Globus pallidus (tissue), 1 donor: ENCODE results near the gene SULF2.

Experiments used
- DNase-seq: peaks from one replicate; pipeline ENCODE4 v3.0.0-alpha.2; 2015; ENCODE audit warnings: low spot score

Gene SULF2

DNA sequence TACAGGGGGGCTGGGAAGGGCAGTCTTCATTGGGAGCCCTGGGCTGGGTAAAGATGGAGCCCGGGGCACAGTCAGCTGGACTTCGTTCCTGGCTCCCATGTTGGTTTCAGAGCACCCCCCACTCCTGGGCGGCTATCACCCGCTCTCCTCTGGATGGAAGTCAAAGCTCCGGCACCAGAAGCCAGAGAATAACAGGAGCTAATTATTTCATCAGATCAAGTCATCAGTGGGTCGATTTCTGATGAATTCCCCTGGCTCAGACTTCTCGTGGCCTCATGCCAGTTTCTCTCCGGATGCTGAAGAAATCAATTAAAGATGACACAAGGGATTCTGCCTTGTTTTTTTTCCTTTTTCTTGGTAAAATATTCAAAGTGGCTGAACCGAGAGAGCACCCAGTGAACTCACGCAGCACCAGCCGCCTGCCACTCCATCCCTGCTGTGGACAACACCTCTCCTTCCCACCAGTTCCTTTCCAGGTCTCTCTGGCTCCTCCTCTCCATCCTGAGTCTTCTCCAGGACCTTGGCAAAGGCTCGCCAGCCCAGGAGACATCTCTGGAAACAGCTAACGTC, 22.5 kb downstream of the SULF2 start:
- DNase-seq = peak; percentile 24

DNA sequence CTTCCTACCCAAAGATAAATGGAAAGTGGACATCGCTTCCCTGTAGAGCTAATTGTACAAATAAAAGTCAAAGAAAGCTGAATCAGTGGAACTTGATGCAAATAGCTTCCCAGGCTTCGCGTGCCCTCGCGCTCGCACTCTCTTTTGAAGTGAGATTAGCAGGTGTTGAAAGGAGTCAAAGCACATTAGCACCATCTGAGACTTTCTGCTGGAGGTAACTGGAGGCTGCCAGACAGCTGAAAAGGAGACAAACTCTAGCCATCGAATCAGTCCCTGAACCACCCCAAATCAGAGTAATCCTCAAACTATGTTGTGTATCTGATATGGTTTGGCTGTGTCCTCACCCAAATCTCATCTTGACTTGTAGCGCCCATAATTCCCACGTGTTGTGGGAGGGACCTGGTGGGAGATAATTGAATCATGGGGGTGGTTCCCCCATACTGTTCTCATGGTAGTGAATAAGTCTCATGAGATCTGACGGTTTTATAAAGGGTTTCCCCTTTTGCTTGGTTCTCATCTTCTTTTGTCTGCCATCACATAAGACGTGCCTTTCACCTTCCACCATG, 23.7 kb downstream of the SULF2 start:
- no peak for DNase-seq

DNA sequence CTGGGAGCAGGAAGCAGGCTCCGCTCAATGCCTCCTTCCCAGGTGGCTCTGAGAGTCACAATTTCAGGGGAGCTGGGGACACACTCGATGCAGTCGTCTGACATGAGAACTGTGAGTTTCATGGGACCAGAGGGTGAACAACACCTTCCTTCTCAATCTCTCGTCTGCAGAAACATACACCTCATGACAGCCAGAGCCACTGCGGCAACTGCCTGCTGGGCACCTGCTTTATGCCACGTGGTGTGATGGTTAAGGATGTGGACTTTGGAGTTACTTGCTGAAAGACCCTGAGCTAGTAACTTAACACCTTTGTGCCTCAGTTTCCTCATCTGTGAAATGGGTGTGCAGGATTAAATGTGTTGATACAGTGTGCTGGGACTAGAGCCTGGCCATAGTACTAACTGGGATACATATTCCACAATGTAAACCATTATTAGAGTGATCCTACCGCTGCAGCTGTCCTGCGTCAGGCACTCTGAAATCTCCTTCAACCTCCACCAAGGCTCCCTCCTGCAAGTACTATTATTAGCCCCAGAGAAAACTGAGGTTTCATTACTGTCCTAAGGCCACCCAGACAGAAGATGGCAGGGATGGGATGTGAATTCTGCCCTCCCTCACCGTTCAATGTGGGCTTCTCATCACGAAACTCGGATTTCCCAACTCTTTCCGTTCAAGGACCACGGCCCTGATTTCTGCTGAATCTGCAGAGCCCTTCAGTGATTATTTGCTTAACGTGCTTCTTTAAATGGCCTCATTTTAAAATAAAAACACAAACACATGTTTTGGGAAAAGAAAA, 24.4 kb downstream of the SULF2 start:
- no peak for DNase-seq

DNA sequence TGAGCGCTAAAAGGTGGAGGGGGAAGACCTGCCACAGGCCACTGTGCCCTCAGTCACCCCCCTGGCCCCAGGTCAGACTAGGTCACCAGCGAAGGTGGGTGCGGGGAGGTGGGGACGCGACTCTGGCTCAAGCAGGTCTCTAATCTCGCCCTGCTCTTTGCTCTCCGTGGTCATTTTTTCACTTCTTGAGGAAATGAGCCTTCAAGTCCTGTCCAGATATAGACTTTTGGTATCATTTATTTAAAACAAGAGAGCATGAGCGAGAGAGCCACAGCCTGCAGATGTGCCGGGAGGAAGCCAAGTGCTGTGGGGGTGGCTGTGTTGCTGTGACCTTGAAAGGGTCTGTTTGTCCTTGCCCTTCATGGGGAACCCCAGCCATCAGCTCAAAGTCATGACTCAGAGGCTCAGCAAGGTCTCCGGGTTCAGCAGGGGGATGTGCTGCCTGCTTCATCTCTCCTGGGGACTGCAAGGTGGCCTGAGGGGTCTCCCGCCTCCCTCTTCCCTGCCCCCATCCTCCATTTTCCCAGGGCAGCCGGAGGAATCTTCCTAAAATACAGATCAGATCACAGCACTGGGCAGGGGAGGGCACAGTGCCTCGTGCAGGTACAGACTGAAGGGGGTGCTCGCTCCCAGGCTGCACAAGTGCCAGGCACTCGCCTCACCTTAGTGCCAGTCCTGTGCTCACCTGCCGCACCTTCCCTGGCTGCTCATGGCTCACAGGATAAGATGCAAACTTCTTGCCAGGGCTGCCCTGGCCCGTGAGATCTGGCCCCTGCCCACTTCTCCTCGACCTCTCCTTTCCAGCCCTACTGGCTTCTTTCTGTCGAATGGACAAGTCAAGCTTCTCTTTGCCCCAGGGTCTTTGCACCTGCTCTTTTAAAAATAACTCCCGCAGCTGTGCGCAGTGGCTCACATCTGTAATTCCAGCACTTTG, 26.5 kb downstream of the SULF2 start:
- DNase-seq = no peak

DNA sequence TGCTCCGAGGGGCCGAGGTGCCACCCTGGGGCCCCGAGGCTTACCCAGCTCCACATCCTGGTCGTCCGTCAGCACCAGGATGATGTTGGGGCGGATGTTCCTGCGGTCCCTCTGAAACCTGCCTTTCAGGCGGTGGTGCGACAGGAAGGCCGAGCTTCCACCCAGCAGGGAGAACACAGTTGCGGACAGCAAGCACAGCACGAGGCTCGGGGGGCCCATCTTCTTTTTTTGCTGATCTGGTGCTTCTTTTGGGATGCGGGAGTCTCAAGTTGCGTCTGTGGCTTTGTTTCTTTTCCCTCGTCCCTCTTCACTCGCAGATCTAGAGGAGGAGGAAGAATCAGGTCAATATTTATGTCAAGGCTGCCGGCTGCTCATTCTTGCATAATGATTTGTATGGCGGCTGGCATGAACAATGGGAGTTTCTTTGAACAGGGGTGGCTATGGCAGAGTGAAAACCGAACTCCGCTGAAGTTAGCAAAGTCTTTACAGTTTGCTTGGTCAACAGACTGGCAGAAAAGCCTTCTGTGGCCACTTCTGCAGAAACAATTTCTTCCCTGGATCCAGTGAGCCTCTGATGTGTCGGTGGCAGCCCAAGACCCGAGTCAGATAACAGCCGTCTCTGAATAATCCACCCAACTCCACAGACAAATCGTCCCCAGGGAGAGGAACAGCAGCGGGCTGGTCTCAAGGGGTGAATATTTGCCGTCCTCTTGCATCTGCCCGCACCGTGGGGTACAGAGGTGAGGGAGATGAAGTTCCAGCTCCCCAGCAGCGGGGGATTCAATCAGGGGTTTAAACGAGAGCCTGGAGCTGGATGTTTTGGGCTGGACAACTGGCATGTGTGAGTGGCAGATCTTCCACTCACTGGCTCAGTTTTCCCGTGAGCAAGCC, 27.9 kb downstream of the SULF2 start:
- DNase-seq = no peak

DNA sequence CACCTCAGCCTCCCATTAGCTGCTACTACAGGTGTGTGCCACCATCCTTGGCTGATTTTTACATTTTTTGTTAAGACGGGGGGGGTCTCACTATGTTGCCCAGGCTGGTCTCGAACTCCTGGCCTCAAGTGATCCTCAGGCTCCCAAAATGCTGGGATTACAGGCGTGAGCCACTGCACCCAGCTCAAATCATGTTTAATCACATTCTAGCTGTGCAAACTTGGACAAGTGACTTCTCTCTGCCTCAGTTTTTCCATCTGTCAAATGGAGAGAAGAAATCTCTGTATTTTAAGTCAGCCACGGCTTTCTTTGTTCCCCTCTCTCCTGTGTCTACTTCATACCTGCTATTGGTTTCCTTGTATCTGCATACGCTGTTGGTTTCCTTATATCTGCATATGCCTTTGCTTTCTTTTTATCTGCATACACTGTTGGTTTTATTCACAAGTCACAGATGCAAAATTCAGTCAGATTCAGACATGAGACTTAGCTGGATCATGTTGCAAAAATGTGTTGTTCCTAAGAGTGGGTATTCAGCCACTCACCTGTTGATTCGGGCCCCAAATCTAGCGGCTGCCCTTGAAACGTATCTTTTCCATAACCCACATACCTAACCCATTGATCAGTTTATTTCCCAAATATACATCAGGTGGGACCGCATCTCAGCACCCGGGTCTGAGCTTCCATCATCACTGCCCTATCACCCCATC, 30.2 kb downstream of the SULF2 start:
- no peak for DNase-seq

DNA sequence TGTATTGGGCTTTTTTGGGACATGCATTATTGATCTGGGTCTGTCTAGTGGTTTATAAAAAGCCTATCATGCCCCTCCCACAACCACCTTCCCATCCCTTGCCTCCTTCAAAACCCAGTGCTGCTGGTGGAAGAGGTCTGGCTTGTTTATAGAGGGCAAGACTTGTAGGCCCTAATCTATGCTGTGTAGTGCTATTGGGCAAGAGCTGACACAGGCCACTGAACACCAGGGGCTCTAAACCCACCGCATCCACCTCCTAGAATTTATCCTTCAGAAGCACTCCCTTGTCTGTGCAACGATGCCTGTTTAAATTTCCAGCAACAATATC, 30.9 kb downstream of the SULF2 start:
- no peak for DNase-seq

DNA sequence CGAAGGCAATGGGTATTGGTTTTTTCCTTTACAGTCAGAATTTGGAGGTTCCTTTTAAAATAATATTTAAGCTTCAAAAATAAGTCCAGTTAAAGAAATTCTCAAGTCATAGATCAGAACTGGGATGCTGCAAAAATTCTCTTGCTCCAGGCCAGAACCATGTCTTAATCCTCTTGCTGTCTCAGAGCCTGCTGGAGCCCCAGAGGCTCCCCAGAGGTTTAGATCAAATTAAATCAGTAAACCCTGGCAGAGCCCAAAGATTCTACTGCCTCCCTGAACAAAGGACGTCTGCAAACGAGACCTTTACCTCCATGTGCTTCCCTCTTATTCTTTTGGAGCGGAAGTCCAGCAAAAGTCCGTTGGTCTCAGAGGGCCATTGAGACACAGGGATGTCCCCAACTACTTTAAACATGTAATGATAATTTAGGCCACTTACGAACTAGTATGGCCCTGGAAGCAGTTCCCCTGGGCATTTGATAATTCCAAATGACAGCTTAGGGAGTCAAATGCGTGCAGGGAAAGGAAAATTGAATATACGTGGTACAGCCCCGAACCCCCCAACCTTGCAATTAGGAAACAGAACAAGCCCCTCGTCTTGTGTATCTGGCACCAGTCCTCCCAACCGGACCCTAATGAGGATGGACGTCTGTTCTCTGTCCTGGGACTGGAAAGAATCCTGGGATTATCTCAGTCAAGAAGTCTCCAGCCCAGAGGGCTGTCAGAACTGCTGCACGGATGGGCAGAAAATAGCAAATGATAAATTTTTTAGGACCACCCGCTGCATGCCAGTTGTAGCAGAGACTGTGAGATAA, 31.5 kb downstream of the SULF2 start:
- DNase-seq = no peak

DNA sequence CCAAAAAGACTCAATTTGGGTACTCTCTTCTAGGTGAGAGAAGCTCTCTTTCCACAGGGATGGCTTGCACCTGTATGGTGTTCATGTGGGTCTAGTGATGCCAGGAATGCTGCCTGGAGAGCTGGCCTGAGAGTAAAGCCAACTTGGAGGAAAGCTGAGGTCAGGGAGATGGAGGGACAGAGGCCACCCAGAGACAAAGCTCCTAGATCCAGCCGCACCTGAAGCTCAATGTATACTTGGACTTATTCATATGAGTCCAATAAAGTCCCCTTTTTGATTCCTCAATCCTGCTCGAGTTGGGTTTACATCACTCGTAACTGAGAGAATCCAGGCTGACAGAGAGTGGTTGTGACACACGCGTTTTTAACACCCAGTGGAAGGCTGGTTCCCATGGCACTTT, 33.8 kb downstream of the SULF2 start:
- no peak for DNase-seq

DNA sequence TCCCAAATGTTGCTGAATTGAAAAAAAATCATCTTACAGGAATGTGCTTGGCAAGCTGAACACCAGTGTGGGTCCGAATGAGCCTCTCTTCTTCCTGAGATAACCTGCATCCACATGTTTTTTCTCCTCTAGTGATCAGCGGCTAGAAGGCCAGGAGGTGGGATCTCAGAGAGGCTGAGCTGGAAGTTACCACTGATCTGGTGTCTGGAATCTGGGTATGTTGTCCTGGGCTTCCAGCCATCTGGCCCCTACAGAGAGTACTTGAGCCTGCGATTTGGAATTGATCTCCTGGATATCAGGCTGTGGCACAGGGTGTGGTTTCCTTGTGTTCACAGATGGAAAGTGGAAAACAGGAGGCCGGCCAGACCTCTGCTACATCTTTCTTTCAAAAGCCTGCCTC, 35.9 kb downstream of the SULF2 start:
- DNase-seq = no peak

DNA sequence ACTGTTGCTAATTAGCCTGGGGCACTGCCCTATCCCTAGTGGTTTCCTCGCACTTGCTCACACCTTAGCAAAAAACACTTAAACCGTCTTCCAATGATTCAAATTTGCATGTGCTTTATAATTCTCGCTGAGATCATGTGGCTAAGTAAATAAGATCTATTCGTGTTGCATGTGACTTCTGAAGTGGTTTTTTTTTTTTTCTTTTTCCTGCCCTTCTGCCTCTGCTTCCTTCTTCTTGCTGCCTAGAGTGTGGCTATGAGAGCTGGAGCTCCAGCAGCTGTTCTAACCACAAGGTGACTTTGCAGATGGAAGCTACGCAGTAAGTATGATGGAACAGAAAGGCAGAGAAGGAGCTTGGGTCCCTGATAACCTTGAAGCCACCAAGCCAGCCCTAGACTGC, 36.5 kb downstream of the SULF2 start:
- DNase-seq = no peak

DNA sequence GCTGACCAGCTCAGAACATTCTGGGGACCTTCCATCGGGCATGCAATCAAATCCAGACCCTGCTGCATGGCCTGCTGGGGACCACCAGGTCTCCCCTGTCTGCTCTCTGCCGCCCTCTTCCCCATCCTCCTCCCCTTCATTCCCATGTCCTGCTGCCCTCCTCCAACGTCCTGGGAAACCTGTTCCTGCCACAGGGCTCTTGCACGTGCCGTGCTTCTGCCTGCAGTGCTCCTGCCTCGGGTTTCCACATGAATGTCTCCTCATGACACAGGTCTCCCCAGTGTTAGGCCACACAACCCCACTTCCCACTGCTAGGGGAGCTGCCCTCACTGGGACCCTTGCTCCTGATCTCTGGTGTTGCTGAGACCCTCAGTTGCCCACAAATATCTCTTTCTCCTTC, 37.2 kb downstream of the SULF2 start:
- DNase-seq = no peak

DNA sequence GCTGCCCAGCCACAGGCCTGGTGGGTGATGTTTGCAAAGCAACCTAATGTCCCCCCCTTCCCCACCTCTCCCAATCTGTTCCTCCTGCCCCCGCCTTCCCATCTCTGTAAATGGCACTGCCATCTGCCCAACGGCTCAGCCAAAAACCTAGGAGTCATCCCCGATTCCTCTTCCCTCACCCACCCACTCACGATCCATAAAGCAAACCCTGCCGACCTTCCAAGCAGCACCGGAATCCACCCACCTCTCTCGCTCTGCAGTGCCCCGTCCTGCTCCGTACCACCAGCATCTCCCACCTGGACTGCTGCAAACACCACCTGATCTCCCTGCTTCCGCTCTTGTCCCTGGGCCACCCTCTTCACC, 37.6 kb downstream of the SULF2 start:
- no peak for DNase-seq

DNA sequence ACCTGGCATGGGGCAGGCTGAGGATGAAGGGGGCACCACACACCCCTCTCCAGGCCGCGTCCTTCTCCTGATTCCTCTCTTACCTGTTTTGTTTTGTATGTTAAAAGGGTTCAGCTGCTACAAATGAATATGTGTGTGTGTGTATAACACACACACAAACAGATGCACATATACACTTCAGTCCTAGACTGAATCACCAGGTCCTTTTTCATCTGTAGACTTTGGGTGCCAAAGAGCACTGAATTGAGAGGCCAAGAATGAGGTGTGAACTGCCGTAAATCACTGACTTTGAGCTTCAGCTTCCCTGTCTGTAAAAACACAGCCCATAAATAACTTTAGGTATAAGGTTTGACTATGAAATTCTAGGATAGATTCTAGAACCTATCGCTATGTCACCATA, 40.5 kb downstream of the SULF2 start:
- no peak for DNase-seq

DNA sequence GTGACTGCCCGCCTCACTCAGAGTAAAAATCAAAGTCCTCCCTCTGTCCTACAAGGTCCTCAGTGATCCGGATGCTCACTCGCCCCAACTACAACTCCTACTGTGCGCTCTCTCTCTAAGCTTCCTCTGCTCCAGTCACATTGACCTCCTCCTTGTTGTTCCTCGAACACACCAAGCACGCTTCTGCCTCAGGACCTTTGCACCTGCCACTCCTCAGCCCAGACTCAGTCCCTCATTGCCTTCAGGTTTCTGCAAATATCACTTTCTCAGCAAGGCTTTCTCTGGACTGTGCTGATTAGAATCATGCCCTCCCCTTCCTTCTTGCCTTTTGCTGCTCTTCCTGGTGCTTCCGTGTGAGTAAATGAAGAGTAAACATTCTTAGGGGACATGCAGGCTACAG, 41.6 kb downstream of the SULF2 start:
- no peak for DNase-seq

DNA sequence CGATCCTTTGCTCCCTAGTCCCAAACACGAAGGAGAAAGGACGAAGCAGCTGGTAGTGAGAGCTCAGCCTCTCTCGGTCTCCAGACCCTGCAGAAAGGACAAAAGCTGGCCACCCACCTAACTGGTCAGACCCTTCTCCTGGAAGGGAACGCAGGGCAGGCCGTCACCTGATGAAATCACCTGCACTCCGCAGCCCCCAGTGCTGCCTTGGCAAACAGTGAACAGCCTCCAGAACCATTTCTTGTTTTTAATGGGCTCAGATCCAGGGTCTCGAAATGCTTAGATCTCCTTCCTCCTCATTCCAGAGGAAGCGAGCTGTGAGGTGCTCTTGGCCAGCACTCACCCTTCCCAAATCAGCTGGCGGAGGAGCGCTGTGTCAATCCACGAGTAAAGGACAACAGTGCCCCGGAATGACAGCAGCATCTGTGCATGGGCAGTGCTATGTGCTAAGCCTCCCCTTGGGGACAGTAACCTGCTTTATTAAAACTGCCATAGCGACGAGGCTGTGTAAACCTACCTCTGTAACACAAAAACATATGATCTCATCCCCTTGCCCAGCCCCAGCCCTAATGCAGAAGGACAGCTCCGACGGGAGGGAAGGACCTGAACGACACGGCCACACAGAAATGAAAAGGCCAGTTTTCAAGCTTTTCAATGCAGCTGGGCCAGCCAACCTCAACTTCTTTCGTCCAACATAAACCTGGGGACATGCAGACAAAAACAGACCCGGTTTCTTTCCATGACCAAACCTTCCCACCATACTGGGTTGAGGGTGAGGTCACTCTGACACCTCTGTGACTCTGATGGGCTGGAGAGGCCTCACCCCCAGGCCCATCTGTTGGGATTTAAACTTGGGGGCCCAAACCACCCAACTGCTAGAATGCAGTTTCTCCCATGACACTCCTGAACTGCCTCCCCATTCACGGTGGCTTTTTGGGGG, 43.3 kb downstream of the SULF2 start:
- DNase-seq = no peak

DNA sequence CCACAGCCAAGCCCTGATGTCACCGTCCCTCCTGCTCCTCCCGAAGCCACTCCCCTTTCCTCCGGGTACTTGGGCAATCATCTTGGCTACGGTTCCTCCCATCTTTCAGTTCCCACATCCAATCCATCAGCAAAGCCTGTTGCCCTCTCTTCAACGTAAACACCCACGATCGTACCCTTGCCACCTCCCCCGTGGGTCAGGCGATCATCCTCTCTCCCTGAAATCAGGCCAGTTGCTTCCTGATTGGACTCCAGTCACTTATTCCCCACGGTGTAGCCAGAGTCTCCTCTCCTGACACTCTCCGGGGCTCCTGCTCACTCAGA, 44.5 kb downstream of the SULF2 start:
- DNase-seq = no peak

DNA sequence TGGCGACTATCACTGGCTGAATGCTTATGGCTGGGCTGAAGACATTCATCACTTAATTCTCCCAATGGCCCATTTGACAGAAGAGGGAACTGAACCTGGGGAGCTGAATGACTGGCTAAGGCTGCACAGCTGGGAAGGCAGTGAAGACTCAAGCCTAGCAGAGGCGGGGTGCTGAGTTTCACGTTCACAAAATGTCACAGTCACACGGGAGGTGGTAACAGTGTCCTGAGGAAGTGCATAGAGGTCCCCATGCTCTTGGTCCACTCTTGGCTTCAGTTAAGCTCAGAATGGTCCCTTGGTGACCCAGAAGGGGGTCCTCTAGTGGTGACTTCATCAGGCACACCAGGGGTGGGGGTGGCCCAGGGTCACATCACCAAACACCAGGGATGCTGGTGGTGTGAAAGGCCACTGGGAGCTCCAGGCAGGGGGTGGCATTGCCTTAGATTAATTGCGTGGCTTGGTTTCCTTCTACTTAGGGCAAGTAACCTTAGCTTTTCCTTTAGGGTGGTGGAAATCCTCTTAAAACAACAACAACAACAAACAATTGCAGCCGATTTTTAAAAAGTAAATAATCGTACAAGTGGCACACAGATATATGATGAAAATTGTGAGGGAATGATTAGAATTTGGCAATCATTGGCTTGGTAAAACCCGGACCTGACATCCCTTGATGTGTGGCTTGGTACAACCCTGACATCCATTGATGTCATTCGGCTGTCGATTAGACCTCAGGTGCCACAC, 45.0 kb downstream of the SULF2 start:
- DNase-seq = no peak

DNA sequence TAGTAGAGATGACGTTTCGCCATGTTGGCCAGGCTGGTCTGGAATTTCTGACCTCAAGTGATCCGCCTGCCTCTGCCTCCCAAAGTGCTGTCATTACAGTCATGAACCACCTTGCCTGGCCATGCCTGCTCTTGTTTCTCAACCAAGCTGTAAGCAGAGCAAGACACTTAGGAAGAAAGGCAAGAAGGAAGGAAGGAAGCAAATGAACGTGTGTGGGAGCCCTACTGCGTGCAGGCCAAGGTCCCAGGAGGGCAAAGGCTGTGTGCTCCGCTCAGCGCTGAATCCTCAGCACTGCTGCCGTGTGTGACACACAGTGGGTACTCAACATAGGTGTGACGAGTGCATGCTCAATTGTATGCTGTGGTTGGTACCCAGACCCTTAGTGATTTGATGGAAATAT, 47.4 kb downstream of the SULF2 start:
- no peak for DNase-seq
